Karpas-422 (cell line): Measurements from ENCODE around the gene KAZALD1. TPM values are rescaled to one million over a fixed set of nuclear protein-coding genes. Genes with fewer than 3 reads are reported as not detected.

ENCODE experiments used
- DNase-seq: peaks from one replicate; pipeline ENCODE4 v3.0.0-alpha.2; 2015
- H2AFZ ChIP-seq: fragments of 200-600 bp; sonication (generic); 2 replicates; pipeline ENCODE4 v1.6.1; 2014; ENCODE audit warnings: antibody characterized with exemption, low read length, mixed read lengths
- H3K27ac ChIP-seq: fragments of 200-600 bp; sonication (generic); 2 replicates; pipeline ENCODE4 v1.5.1; 2014; ENCODE audit warnings: mild to moderate bottlenecking, low read length, moderate library complexity
- H3K27me3 ChIP-seq: fragments of 200-600 bp; sonication (generic); 2 replicates; pipeline ENCODE4 v1.6.1; 2014; ENCODE audit warnings: low read length, mixed read lengths
- H3K36me3 ChIP-seq: fragments of 200-600 bp; sonication (generic); 2 replicates; pipeline ENCODE4 v1.6.1; 2014; ENCODE audit warnings: low read length, mixed read lengths; ENCODE audit not compliant: insufficient read depth
- H3K4me1 ChIP-seq: fragments of 200-600 bp; sonication (generic); 2 replicates; pipeline ENCODE4 v1.6.1; 2014; ENCODE audit warnings: mild to moderate bottlenecking, low read length, mixed read lengths
- H3K4me2 ChIP-seq: fragments of 200-600 bp; sonication (generic); 2 replicates; pipeline ENCODE4 v1.6.1; 2014; ENCODE audit warnings: low read length, low read depth, mild to moderate bottlenecking; ENCODE audit not compliant: poor library complexity, severe bottlenecking
- H3K4me3 ChIP-seq: fragments of 200-600 bp; sonication (generic); 2 replicates; pipeline ENCODE4 v1.5.1; 2014; ENCODE audit warnings: mild to moderate bottlenecking, antibody characterized with exemption, low read length, mixed read lengths
- H3K79me2 ChIP-seq: fragments of 200-600 bp; sonication (generic); 2 replicates; pipeline ENCODE4 v1.6.1; 2014; ENCODE audit warnings: mild to moderate bottlenecking, low read length, mixed read lengths
- H3K9ac ChIP-seq: fragments of 200-600 bp; sonication (generic); 2 replicates; pipeline ENCODE4 v1.6.0; 2014; ENCODE audit warnings: low read length
- H3K9me2 ChIP-seq: fragments of 200-600 bp; sonication (generic), shearing (Covaris generic); replicated peaks from 2 replicates; pipeline ENCODE4 v1.6.0; 2014; ENCODE audit warnings: mild to moderate bottlenecking, low read length, moderate library complexity; ENCODE audit not compliant: insufficient read depth
- H3K9me3 ChIP-seq: fragments of 300-700, 200-600 bp; sonication (generic); 2 replicates; pipeline ENCODE4 v1.6.1; 2014; ENCODE audit warnings: low read length, mixed read lengths
- H4K20me1 ChIP-seq: fragments of 200-600 bp; sonication (generic); 2 replicates; pipeline ENCODE4 v1.6.1; 2014; ENCODE audit warnings: mild to moderate bottlenecking, antibody characterized with exemption, low read length, low read depth; ENCODE audit not compliant: insufficient read depth
- total RNA-seq: library from RNA; depleted of rRNA; stranded (reverse); fragments of >200 nt; shearing (Covaris generic); gene quantifications from 2 replicates; pipeline ENCODE4 v1.2.3, GENCODE V29; 2014; ENCODE audit warnings: low replicate concordance

The KAZALD1 gene
- total RNA-seq, 1 experiment from 2014 or later, result 21.5 TPM

- Histone ChIP-seq H3K9ac (no peak overlapping the region), H3K36me3 (no peaks in the 10 kb centered on the region), H3K79me2 (peaks cover 38% of the 10 kb centered on the region), H3K4me2 (no peak overlapping the region), H3K4me3 (no peak overlapping the region), H3K9me2 (no peaks in the 10 kb centered on the region), H3K4me1 (peaks cover 23% of the 10 kb centered on the region), H3K27me3 (no peaks in the 10 kb centered on the region), H3K9me3 (no peaks in the 10 kb centered on the region), H3K27ac (no peak overlapping the region), H4K20me1 (no peaks in the 10 kb centered on the region), H2AFZ (no peak overlapping the region)
- no peak for DNase-seq
Observed at GRCh38 chr10:101056365-101057151, 5.2 kb upstream of the KAZALD1 start.

GRCh38 chr10:101060036-101060950, 1.5 kb upstream of the KAZALD1 start:
- Histone ChIP-seq H3K9me2 (no peaks in the 10 kb centered on the region), H3K4me3 (peak overlapping the region; percentile 80), H3K9me3 (no peaks in the 10 kb centered on the region), H3K79me2 (peaks cover 60% of the 10 kb centered on the region), H3K27me3 (no peaks in the 10 kb centered on the region), H3K9ac (peak overlapping the region; percentile 88), H2AFZ (peak overlapping the region; percentile 83; the same call in 1 of the 2 replicates), H3K4me2 (peak overlapping the region; percentile 81), H3K27ac (peak overlapping the region; percentile 98), H3K36me3 (no peaks in the 10 kb centered on the region), H3K4me1 (peaks cover 58% of the 10 kb centered on the region), H4K20me1 (no peaks in the 10 kb centered on the region)
- peak; percentile 95 for DNase-seq

GRCh38 chr10:101060951-101061623, 702 bp upstream of the KAZALD1 start:
- Histone ChIP-seq H3K36me3 (no peaks in the 10 kb centered on the region), H3K79me2 (peaks cover 57% of the 10 kb centered on the region), H3K27ac (peak overlapping the region; percentile 98), H3K9me2 (no peaks in the 10 kb centered on the region), H3K27me3 (no peaks in the 10 kb centered on the region), H3K4me3 (peak overlapping the region; percentile 80), H2AFZ (peak overlapping the region; percentile 83; the same call in 1 of the 2 replicates), H3K9ac (peak overlapping the region; percentile 88), H3K4me1 (peaks cover 66% of the 10 kb centered on the region), H3K9me3 (no peaks in the 10 kb centered on the region), H4K20me1 (no peaks in the 10 kb centered on the region), H3K4me2 (peak overlapping the region; percentile 81)
- peak; percentile 99 for DNase-seq

GRCh38 chr10:101062232-101063049, 652 bp downstream of the KAZALD1 start:
- Histone ChIP-seq H3K9me3 (no peaks in the 10 kb centered on the region), H3K36me3 (no peaks in the 10 kb centered on the region), H3K27ac (peak overlapping the region; percentile 98), H3K79me2 (peaks cover 52% of the 10 kb centered on the region), H4K20me1 (no peaks in the 10 kb centered on the region), H3K4me1 (peaks cover 70% of the 10 kb centered on the region), H3K4me3 (peak overlapping the region; percentile 80), H3K27me3 (no peaks in the 10 kb centered on the region), H2AFZ (no peak overlapping the region), H3K9ac (peak overlapping the region; percentile 88), H3K9me2 (no peaks in the 10 kb centered on the region), H3K4me2 (peak overlapping the region; percentile 81)
- peak; percentile 92 for DNase-seq

- Histone ChIP-seq H3K27me3 (no peaks in the 10 kb centered on the region), H3K9me3 (no peaks in the 10 kb centered on the region), H3K9ac (peak overlapping the region; percentile 88), H2AFZ (no peak overlapping the region), H3K27ac (peak overlapping the region; percentile 98), H3K9me2 (no peaks in the 10 kb centered on the region), H3K4me1 (peaks cover 72% of the 10 kb centered on the region), H3K4me3 (peak overlapping the region; percentile 80), H3K4me2 (peak overlapping the region; percentile 81), H4K20me1 (no peaks in the 10 kb centered on the region), H3K79me2 (peaks cover 46% of the 10 kb centered on the region), H3K36me3 (no peaks in the 10 kb centered on the region)
- peak; percentile 79 for DNase-seq
Observed at GRCh38 chr10:101063050-101063525, 1.3 kb downstream of the KAZALD1 start.

GRCh38 chr10:101063548-101064414, 2.0 kb downstream of the KAZALD1 start:
- H3K27ac ChIP-seq, result peak overlapping the region; percentile 98
- no peaks in the 10 kb centered on the region for H3K9me2 ChIP-seq
- DNase-seq, result peak; percentile 73
- peak overlapping the region; percentile 80 for H3K4me3 ChIP-seq
- no peaks in the 10 kb centered on the region for H3K9me3 ChIP-seq
- H3K36me3 ChIP-seq, result no peaks in the 10 kb centered on the region
- H3K4me2 ChIP-seq, result peak overlapping the region; percentile 81
- H3K4me1 ChIP-seq, result peaks cover 73% of the 10 kb centered on the region
- peak overlapping the region; percentile 88 for H3K9ac ChIP-seq
- no peaks in the 10 kb centered on the region for H4K20me1 ChIP-seq
- H3K79me2 ChIP-seq, result peaks cover 41% of the 10 kb centered on the region
- H2AFZ ChIP-seq, result no peak overlapping the region
- H3K27me3 ChIP-seq, result no peaks in the 10 kb centered on the region
